GM23338 (cell line): Measurements from ENCODE around the gene KRT16. TPM values are rescaled to one million over a fixed set of nuclear protein-coding genes. Genes with fewer than 3 reads are reported as not detected.

Source experiments
- ATAC-seq: fragments of 200-7000 bp; cut with Tn5 transposase; 3 replicates; pipeline ENCODE4 v1.9.1; 2020
- DNase-seq: peaks from one replicate; pipeline ENCODE4 v3.0.0-alpha.2; 2015; ENCODE audit warnings: low spot score
- H2AFZ ChIP-seq: fragments of 200-600 bp; sonication (generic); 2 replicates; pipeline ENCODE4 v1.8.0; 2016; ENCODE audit warnings: antibody characterized with exemption, mild to moderate bottlenecking, moderate library complexity
- H3F3A ChIP-seq: fragments of 200-600 bp; sonication (generic); replicated peaks from 2 replicates; pipeline ENCODE4 v1.8.0; 2017; ENCODE audit warnings: antibody characterized with exemption, mixed run types, low read depth
- H3K27ac ChIP-seq: fragments of 200-600 bp; sonication (generic); 2 replicates; pipeline ENCODE4 v1.6.1; 2016; ENCODE audit warnings: low read depth
- H3K27me3 ChIP-seq: fragments of 200-600 bp; sonication (generic); 2 replicates; pipeline ENCODE4 v1.8.0; 2016; ENCODE audit warnings: mild to moderate bottlenecking, mixed run types, moderate library complexity; ENCODE audit not compliant: insufficient read depth
- H3K36me3 ChIP-seq: fragments of 200-600 bp; sonication (generic); 2 replicates; pipeline ENCODE4 v1.8.0; 2016; ENCODE audit warnings: mild to moderate bottlenecking; ENCODE audit not compliant: insufficient read depth
- H3K4me1 ChIP-seq: fragments of 200-600 bp; sonication (generic); 2 replicates; pipeline ENCODE4 v1.8.0; 2016; ENCODE audit warnings: mild to moderate bottlenecking, moderate library complexity; ENCODE audit not compliant: insufficient read depth
- H3K4me2 ChIP-seq: fragments of 200-600 bp; sonication (generic); 2 replicates; pipeline ENCODE4 v1.7.1; 2017; ENCODE audit warnings: mixed run types
- H3K4me3 ChIP-seq: fragments of 200-600 bp; sonication (generic); 2 replicates; pipeline ENCODE4 v1.6.1; 2016; ENCODE audit warnings: mixed run types
- H3K79me2 ChIP-seq: fragments of 200-600 bp; sonication (generic); replicated peaks from 2 replicates; pipeline ENCODE4 v1.8.0; 2017; ENCODE audit warnings: mild to moderate bottlenecking; ENCODE audit not compliant: insufficient read depth
- H3K9me2 ChIP-seq: fragments of 200-600 bp; sonication (generic); 2 replicates; pipeline ENCODE4 v1.8.0; 2017; ENCODE audit not compliant: insufficient read depth
- H4K20me1 ChIP-seq: fragments of 200-600 bp; sonication (generic); replicated peaks from 2 replicates; pipeline ENCODE4 v1.8.0; 2017; ENCODE audit warnings: mild to moderate bottlenecking; ENCODE audit not compliant: insufficient read depth
- H3K27ac Mint-ChIP-seq: 2 replicates; pipeline ENCODE4 v1.8.0; 2020; ENCODE audit warnings: inconsistent platforms, mild to moderate bottlenecking, moderate library complexity, mixed read lengths
- H3K27me3 Mint-ChIP-seq: 3 replicates; pipeline ENCODE4 v1.8.0; 2022; ENCODE audit warnings: low read depth, mild to moderate bottlenecking, moderate library complexity, mixed read lengths, inconsistent platforms; ENCODE audit not compliant: insufficient read depth, poor library complexity
- H3K36me3 Mint-ChIP-seq: 3 replicates; pipeline ENCODE4 v1.8.0; 2021; ENCODE audit warnings: low read depth, mild to moderate bottlenecking, inconsistent platforms, moderate library complexity, mixed read lengths
- H3K4me1 Mint-ChIP-seq: 3 replicates; pipeline ENCODE4 v1.8.0; 2020; ENCODE audit warnings: mild to moderate bottlenecking, inconsistent platforms, mixed read lengths
- H3K4me3 Mint-ChIP-seq: 3 replicates; pipeline ENCODE4 v1.8.0; 2021; ENCODE audit warnings: moderate library complexity, mild to moderate bottlenecking, inconsistent platforms, mixed read lengths
- H3K9me3 Mint-ChIP-seq: 3 replicates; pipeline ENCODE4 v1.8.0; 2020; ENCODE audit warnings: moderate library complexity, mild to moderate bottlenecking, inconsistent platforms, mixed read lengths
- EZH2phosphoT487 ChIP-seq: fragments of 200-600 bp; sonication (generic); IDR thresholded peaks from one replicate; pipeline ENCODE4 v1.8.1; 2018; ENCODE audit warnings: antibody characterized with exemption; ENCODE audit not compliant: unreplicated experiment
- POLR2AphosphoS5 ChIP-seq: IDR thresholded peaks from 2 replicates; pipeline ENCODE4 v1.6.1; 2016; ENCODE audit warnings: antibody characterized with exemption, low read depth
- polyA plus RNA-seq: library from polyadenylated mRNA; unstranded; fragments of >200 nt; fragmentation: Nextera tagmentation; extraction: Ambion mirVana; gene quantifications from 2 replicates; pipeline ENCODE4 v1.2.1, GENCODE V29; 2016
- total RNA-seq: library from RNA; depleted of rRNA; stranded (reverse); fragments of >200 nt; shearing (Covaris generic); gene quantifications from 2 replicates; pipeline ENCODE4 v1.2.3, GENCODE V29; 2014
- TF ChIP-seq, protein P1 (sequence below), 2 experiments: fragments of 200-600 bp in 1 of 2; sonication (generic) in 1 of 2; conservative IDR thresholded peaks; 2 replicates each; pipeline versions ENCODE4 v1.5.1 to v1.6.1; 2016 to 2017; ENCODE audit warnings: antibody characterized with exemption in 2 of 2, low read depth in 2 of 2, mild to moderate bottlenecking in 2 of 2, moderate library complexity in 1 of 2
- TF ChIP-seq, protein P2 (sequence below): fragments of 250-450 bp; sonication (Bioruptor Pico); IDR thresholded peaks from 2 replicates; pipeline ENCODE4 v1.5.0; 2020; ENCODE audit warnings: mild to moderate bottlenecking, moderate library complexity

KRT16 gene
- total and polyA plus RNA-seq, 2 experiments from 2014 or later = not detected

DNA sequence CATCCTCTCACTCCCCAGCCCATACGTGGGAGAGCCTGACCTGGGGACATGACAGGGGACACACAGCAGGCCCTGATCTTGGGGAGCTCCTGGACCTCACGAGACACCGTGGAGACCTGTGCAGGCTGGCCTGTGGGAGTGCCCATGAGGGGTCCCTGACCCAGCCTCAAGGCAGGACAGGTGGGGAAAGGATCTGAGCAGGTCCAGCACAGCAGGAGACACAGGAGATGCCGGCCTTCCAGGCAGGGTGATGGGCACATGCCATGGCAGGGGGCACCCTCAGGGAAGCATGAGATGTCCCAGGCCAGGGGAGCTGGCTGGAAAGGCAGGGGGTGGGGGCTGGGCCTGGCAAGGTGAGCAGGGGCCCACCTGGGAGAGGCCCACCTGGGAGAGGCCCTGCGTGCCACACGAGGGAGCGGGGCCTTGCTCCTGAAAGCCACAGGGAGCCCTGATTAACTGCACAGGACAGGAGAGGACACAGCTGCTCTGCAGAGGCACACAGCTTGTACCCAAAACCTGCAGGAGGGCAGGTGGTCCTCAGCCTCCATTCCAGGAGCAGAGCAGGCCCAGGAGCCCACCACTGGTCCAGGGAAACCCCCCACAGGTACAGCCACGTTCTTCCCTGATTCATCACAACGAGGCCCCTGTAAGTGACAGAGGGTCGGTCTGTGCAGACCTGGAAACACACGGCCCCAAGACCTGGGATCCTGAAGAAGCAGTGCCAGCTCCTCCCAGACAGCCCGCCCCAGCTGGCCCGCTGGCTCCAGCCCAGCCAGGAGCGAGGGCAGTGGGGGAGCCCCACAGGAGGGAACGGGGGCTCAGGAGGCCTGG lies 38.4 kb upstream of the KRT16 start (continued):
- TF ChIP-seq, protein P1, sequence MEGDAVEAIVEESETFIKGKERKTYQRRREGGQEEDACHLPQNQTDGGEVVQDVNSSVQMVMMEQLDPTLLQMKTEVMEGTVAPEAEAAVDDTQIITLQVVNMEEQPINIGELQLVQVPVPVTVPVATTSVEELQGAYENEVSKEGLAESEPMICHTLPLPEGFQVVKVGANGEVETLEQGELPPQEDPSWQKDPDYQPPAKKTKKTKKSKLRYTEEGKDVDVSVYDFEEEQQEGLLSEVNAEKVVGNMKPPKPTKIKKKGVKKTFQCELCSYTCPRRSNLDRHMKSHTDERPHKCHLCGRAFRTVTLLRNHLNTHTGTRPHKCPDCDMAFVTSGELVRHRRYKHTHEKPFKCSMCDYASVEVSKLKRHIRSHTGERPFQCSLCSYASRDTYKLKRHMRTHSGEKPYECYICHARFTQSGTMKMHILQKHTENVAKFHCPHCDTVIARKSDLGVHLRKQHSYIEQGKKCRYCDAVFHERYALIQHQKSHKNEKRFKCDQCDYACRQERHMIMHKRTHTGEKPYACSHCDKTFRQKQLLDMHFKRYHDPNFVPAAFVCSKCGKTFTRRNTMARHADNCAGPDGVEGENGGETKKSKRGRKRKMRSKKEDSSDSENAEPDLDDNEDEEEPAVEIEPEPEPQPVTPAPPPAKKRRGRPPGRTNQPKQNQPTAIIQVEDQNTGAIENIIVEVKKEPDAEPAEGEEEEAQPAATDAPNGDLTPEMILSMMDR (conservative IDR thresholded peaks at IDR 0.05; ENCODE audit: low read depth in 2 of 2) = no peak
- TF ChIP-seq EZH2phosphoT487 (no peak), POLR2AphosphoS5 (no peak)
- TF ChIP-seq, protein P2, sequence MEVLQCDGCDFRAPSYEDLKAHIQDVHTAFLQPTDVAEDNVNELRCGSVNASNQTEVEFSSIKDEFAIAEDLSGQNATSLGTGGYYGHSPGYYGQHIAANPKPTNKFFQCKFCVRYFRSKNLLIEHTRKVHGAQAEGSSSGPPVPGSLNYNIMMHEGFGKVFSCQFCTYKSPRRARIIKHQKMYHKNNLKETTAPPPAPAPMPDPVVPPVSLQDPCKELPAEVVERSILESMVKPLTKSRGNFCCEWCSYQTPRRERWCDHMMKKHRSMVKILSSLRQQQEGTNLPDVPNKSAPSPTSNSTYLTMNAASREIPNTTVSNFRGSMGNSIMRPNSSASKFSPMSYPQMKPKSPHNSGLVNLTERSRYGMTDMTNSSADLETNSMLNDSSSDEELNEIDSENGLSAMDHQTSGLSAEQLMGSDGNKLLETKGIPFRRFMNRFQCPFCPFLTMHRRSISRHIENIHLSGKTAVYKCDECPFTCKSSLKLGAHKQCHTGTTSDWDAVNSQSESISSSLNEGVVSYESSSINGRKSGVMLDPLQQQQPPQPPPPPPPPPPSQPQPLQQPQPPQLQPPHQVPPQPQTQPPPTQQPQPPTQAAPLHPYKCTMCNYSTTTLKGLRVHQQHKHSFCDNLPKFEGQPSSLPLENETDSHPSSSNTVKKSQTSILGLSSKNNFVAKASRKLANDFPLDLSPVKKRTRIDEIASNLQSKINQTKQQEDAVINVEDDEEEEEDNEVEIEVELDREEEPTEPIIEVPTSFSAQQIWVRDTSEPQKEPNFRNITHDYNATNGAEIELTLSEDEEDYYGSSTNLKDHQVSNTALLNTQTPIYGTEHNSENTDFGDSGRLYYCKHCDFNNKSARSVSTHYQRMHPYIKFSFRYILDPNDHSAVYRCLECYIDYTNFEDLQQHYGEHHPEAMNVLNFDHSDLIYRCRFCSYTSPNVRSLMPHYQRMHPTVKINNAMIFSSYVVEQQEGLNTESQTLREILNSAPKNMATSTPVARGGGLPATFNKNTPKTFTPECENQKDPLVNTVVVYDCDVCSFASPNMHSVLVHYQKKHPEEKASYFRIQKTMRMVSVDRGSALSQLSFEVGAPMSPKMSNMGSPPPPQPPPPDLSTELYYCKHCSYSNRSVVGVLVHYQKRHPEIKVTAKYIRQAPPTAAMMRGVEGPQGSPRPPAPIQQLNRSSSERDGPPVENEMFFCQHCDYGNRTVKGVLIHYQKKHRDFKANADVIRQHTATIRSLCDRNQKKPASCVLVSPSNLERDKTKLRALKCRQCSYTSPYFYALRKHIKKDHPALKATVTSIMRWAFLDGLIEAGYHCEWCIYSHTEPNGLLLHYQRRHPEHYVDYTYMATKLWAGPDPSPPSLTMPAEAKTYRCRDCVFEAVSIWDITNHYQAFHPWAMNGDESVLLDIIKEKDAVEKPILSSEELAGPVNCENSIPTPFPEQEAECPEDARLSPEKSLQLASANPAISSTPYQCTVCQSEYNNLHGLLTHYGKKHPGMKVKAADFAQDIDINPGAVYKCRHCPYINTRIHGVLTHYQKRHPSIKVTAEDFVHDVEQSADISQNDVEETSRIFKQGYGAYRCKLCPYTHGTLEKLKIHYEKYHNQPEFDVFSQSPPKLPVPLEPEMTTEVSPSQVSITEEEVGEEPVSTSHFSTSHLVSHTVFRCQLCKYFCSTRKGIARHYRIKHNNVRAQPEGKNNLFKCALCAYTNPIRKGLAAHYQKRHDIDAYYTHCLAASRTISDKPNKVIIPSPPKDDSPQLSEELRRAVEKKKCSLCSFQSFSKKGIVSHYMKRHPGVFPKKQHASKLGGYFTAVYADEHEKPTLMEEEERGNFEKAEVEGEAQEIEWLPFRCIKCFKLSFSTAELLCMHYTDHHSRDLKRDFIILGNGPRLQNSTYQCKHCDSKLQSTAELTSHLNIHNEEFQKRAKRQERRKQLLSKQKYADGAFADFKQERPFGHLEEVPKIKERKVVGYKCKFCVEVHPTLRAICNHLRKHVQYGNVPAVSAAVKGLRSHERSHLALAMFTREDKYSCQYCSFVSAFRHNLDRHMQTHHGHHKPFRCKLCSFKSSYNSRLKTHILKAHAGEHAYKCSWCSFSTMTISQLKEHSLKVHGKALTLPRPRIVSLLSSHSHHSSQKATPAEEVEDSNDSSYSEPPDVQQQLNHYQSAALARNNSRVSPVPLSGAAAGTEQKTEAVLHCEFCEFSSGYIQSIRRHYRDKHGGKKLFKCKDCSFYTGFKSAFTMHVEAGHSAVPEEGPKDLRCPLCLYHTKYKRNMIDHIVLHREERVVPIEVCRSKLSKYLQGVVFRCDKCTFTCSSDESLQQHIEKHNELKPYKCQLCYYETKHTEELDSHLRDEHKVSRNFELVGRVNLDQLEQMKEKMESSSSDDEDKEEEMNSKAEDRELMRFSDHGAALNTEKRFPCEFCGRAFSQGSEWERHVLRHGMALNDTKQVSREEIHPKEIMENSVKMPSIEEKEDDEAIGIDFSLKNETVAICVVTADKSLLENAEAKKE (CRISPR knock-in tag) = no peak

DNA sequence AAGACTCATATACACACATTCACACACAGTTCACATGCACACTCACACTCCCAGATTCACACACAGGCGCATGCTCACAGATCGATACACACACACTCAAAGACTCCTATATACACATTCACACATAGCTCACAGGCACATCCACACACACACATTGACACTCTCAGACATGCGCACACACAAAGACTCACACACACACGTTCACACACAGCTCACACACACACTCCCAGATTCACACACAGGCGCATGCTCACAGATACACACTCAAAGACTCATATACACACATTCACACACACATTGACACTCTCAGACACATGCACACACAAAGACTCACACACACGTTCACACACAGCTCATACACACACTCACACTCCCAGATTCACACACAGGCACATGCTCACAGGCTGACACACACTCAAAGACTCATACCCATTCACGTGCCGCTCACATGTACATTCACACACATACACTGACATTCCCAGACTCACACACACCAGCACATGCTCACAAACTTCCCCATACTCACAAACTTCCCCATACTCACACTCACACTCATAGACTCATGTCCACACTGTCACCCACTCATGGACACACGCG lies 37.5 kb upstream of the KRT16 start:
- H3F3A ChIP-seq = no peaks in the 10 kb centered on the region
- no peak for TF ChIP-seq POLR2AphosphoS5
- TF ChIP-seq EZH2phosphoT487 = no peak
- TF ChIP-seq, protein P1 (conservative IDR thresholded peaks at IDR 0.05; ENCODE audit: low read depth in 2 of 2) = no peak

More for the DNA sequence above, 37.5 kb upstream of the KRT16 start:
- DNase-seq (no peak), ATAC-seq (no peak)
- Histone ChIP-seq H3K27me3 (no peaks in the 10 kb centered on the region), H3K4me1 (no peaks in the 10 kb centered on the region; the same call in 1 of the 2 replicates), H3K9me2 (no peaks in the 10 kb centered on the region), H3K27ac (no peak overlapping the region), H3K4me2 (no peak overlapping the region), H3K79me2 (no peaks in the 10 kb centered on the region), H3K4me3 (no peak overlapping the region), H3K36me3 (no peaks in the 10 kb centered on the region), H4K20me1 (no peaks in the 10 kb centered on the region), H2AFZ (no peak overlapping the region)
- no peak overlapping the region for H3K4me3 Mint-ChIP-seq
- H3K9me3 Mint-ChIP-seq = no peaks in the 10 kb centered on the region
- H3K36me3 Mint-ChIP-seq = no peaks in the 10 kb centered on the region
- H3K4me1 Mint-ChIP-seq = peaks cover 4% of the 10 kb centered on the region; the same call in 1 of the 3 replicates
- no peak overlapping the region for H3K27ac Mint-ChIP-seq
- peaks cover 6% of the 10 kb centered on the region for H3K27me3 Mint-ChIP-seq
